Mammary epithelial cell (primary cell): ENCODE data around the gene ACADM.

Experiments
- EZH2 ChIP-seq: IDR thresholded peaks from 2 replicates; pipeline ENCODE4 v1.6.1; 2012; ENCODE audit warnings: low read length, inconsistent platforms, borderline replicate concordance
- TF ChIP-seq, protein P1 (sequence below), 2 donors: IDR thresholded peaks in 1 of 2; conservative IDR thresholded peaks in 1 of 2; 2 replicates each; pipeline ENCODE4 v1.5.1; 2011 to 2012; ENCODE audit warnings: inconsistent platforms in 2 of 2, low read length in 2 of 2, mild to moderate bottlenecking in 2 of 2, control low read depth in 1 of 2, low read depth in 1 of 2; ENCODE audit not compliant: insufficient read depth in 1 of 2; ENCODE audit errors: extremely low read depth in 1 of 2

DNA sequence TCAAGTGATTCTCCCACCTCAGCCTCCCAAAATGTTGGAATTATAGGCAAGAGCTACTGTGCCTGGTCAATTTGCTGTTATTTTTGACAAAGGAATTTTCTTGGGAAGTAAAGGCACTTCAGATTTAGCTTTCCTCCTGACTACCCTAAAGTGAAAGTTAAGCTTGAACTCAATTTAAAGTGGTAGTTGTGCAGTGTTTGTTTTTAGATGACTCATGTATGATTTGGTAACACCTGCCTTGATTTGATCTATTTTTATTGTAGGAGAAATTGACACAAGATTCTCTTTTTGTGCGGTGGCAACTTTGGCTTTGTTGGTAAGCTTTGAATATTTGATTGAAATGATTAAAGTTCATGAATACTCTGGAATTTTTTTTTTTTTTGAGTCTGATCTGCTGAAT lies 66.5 kb downstream of the ACADM start:
- TF ChIP-seq, protein P1, sequence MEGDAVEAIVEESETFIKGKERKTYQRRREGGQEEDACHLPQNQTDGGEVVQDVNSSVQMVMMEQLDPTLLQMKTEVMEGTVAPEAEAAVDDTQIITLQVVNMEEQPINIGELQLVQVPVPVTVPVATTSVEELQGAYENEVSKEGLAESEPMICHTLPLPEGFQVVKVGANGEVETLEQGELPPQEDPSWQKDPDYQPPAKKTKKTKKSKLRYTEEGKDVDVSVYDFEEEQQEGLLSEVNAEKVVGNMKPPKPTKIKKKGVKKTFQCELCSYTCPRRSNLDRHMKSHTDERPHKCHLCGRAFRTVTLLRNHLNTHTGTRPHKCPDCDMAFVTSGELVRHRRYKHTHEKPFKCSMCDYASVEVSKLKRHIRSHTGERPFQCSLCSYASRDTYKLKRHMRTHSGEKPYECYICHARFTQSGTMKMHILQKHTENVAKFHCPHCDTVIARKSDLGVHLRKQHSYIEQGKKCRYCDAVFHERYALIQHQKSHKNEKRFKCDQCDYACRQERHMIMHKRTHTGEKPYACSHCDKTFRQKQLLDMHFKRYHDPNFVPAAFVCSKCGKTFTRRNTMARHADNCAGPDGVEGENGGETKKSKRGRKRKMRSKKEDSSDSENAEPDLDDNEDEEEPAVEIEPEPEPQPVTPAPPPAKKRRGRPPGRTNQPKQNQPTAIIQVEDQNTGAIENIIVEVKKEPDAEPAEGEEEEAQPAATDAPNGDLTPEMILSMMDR (conservative IDR thresholded peaks at IDR 0.05 in 1 of 2, IDR thresholded peaks at IDR 0.05 in 1 of 2; ENCODE audit: extremely low read depth in 1 of 2, insufficient read depth in 1 of 2, low read depth in 1 of 2, low read length in 2 of 2), result no peak
- TF ChIP-seq EZH2, result no peak
